ENCODE measurements around the gene CDC16.

Gene CDC16

GRCh38 chr13:114204894-114205293, 29.8 kb upstream of the CDC16 start:
- H3K9me3 ChIP-seq (ENCODE audit: control insufficient read depth, insufficient read depth, low read depth, low read length) = peaks cover 31% of the 10 kb centered on the region
- no peak overlapping the region for H3K27ac ChIP-seq (ENCODE audit: low read depth, low read length)
- H3K27me3 ChIP-seq (ENCODE audit: control insufficient read depth, insufficient read depth, low read length) = peaks cover 5% of the 10 kb centered on the region; the same call in 1 of the 2 replicates
- no peaks in the 10 kb centered on the region for H3K36me3 ChIP-seq (ENCODE audit: control insufficient read depth, insufficient read depth, low read length)
- peaks cover 4% of the 10 kb centered on the region; the same call in 1 of the 2 replicates for H3K4me1 ChIP-seq (ENCODE audit: control insufficient read depth, insufficient read depth, low read length)
- no peak overlapping the region for H3K9ac ChIP-seq (ENCODE audit: low read length)
- no peak overlapping the region for H3K4me3 ChIP-seq (ENCODE audit: low read depth, low read length)

GRCh38 chr13:114208134-114208533, 26.6 kb upstream of the CDC16 start:
- no peak overlapping the region for H3K9ac ChIP-seq (ENCODE audit: low read length)
- H3K4me3 ChIP-seq (ENCODE audit: low read depth, low read length) = no peak overlapping the region
- no peak overlapping the region for H3K27ac ChIP-seq (ENCODE audit: low read depth, low read length)
- 0 out of 2 replicates have a peak, but pooled peaks cover 4% of the 10 kb centered on the region for H3K4me1 ChIP-seq (ENCODE audit: control insufficient read depth, insufficient read depth, low read length)
- peaks cover 27% of the 10 kb centered on the region for H3K9me3 ChIP-seq (ENCODE audit: control insufficient read depth, insufficient read depth, low read depth, low read length)
- no peaks in the 10 kb centered on the region for H3K36me3 ChIP-seq (ENCODE audit: control insufficient read depth, insufficient read depth, low read length)
- H3K27me3 ChIP-seq (ENCODE audit: control insufficient read depth, insufficient read depth, low read length) = no peaks in the 10 kb centered on the region

GRCh38 chr13:114211446-114212157, 23.1 kb upstream of the CDC16 start:
- H3K4me3 ChIP-seq (ENCODE audit: low read depth, low read length) = no peak overlapping the region
- peaks cover 24% of the 10 kb centered on the region for H3K9me3 ChIP-seq (ENCODE audit: control insufficient read depth, insufficient read depth, low read depth, low read length)
- H3K4me1 ChIP-seq (ENCODE audit: control insufficient read depth, insufficient read depth, low read length) = 0 out of 2 replicates have a peak, but pooled peaks cover 4% of the 10 kb centered on the region
- H3K9ac ChIP-seq (ENCODE audit: low read length) = no peak overlapping the region
- no peaks in the 10 kb centered on the region for H3K36me3 ChIP-seq (ENCODE audit: control insufficient read depth, insufficient read depth, low read length)
- H3K27me3 ChIP-seq (ENCODE audit: control insufficient read depth, insufficient read depth, low read length) = no peaks in the 10 kb centered on the region
- no peak overlapping the region for H3K27ac ChIP-seq (ENCODE audit: low read depth, low read length)

- H3K9ac ChIP-seq (ENCODE audit: low read length) = no peak overlapping the region
These were observed 22.6 kb upstream of the CDC16 start for GRCh38 chr13:114212158-114212495.

GRCh38 chr13:114213980-114214379, 20.7 kb upstream of the CDC16 start:
- Histone ChIP-seq H3K9ac (ENCODE audit: low read length) (no peak overlapping the region), H3K27ac (ENCODE audit: low read depth, low read length) (no peak overlapping the region), H3K4me3 (ENCODE audit: low read depth, low read length) (no peak overlapping the region), H3K36me3 (ENCODE audit: control insufficient read depth, insufficient read depth, low read length) (no peaks in the 10 kb centered on the region), H3K9me3 (ENCODE audit: control insufficient read depth, insufficient read depth, low read depth, low read length) (peaks cover 5% of the 10 kb centered on the region; the same call in 1 of the 2 replicates), H3K27me3 (ENCODE audit: control insufficient read depth, insufficient read depth, low read length) (no peaks in the 10 kb centered on the region), H3K4me1 (ENCODE audit: control insufficient read depth, insufficient read depth, low read length) (0 out of 2 replicates have a peak, but pooled peaks cover 4% of the 10 kb centered on the region)

More at GRCh38 chr13:114212158-114212495, 22.6 kb upstream of the CDC16 start:
- no peak overlapping the region for H3K4me3 ChIP-seq (ENCODE audit: low read depth, low read length)
- H3K9me3 ChIP-seq (ENCODE audit: control insufficient read depth, insufficient read depth, low read depth, low read length) = peaks cover 19% of the 10 kb centered on the region
- H3K27ac ChIP-seq (ENCODE audit: low read depth, low read length) = no peak overlapping the region
- 0 out of 2 replicates have a peak, but pooled peaks cover 4% of the 10 kb centered on the region for H3K4me1 ChIP-seq (ENCODE audit: control insufficient read depth, insufficient read depth, low read length)
- no peaks in the 10 kb centered on the region for H3K36me3 ChIP-seq (ENCODE audit: control insufficient read depth, insufficient read depth, low read length)
- H3K27me3 ChIP-seq (ENCODE audit: control insufficient read depth, insufficient read depth, low read length) = no peaks in the 10 kb centered on the region

GRCh38 chr13:114219392-114219791, 15.3 kb upstream of the CDC16 start:
- H3K27ac ChIP-seq (ENCODE audit: low read depth, low read length) = no peak overlapping the region
- H3K4me1 ChIP-seq (ENCODE audit: control insufficient read depth, insufficient read depth, low read length) = no peaks in the 10 kb centered on the region
- H3K36me3 ChIP-seq (ENCODE audit: control insufficient read depth, insufficient read depth, low read length) = no peaks in the 10 kb centered on the region
- H3K4me3 ChIP-seq (ENCODE audit: low read depth, low read length) = no peak overlapping the region
- no peaks in the 10 kb centered on the region for H3K9me3 ChIP-seq (ENCODE audit: control insufficient read depth, insufficient read depth, low read depth, low read length)
- H3K9ac ChIP-seq (ENCODE audit: low read length) = no peak overlapping the region
- no peaks in the 10 kb centered on the region for H3K27me3 ChIP-seq (ENCODE audit: control insufficient read depth, insufficient read depth, low read length)

- Histone ChIP-seq H3K9ac (ENCODE audit: low read length) (no peak overlapping the region), H3K27ac (ENCODE audit: low read depth, low read length) (no peak overlapping the region)
These were observed 12.2 kb upstream of the CDC16 start for GRCh38 chr13:114222461-114222968.

GRCh38 chr13:114224201-114224600, 10.5 kb upstream of the CDC16 start:
- Histone ChIP-seq H3K4me3 (ENCODE audit: low read depth, low read length) (no peak overlapping the region), H3K9ac (ENCODE audit: low read length) (no peak overlapping the region), H3K27ac (ENCODE audit: low read depth, low read length) (no peak overlapping the region), H3K4me1 (ENCODE audit: control insufficient read depth, insufficient read depth, low read length) (peaks cover 30% of the 10 kb centered on the region), H3K9me3 (ENCODE audit: control insufficient read depth, insufficient read depth, low read depth, low read length) (no peaks in the 10 kb centered on the region), H3K27me3 (ENCODE audit: control insufficient read depth, insufficient read depth, low read length) (no peaks in the 10 kb centered on the region), H3K36me3 (ENCODE audit: control insufficient read depth, insufficient read depth, low read length) (no peaks in the 10 kb centered on the region)

More at GRCh38 chr13:114222461-114222968, 12.2 kb upstream of the CDC16 start:
- Histone ChIP-seq H3K27me3 (ENCODE audit: control insufficient read depth, insufficient read depth, low read length) (no peaks in the 10 kb centered on the region), H3K9me3 (ENCODE audit: control insufficient read depth, insufficient read depth, low read depth, low read length) (no peaks in the 10 kb centered on the region), H3K36me3 (ENCODE audit: control insufficient read depth, insufficient read depth, low read length) (no peaks in the 10 kb centered on the region), H3K4me1 (ENCODE audit: control insufficient read depth, insufficient read depth, low read length) (peaks cover 13% of the 10 kb centered on the region; the same call in 1 of the 2 replicates), H3K4me3 (ENCODE audit: low read depth, low read length) (no peak overlapping the region)

GRCh38 chr13:114225610-114226009, 9.1 kb upstream of the CDC16 start:
- H3K36me3 ChIP-seq (ENCODE audit: control insufficient read depth, insufficient read depth, low read length) = no peaks in the 10 kb centered on the region

GRCh38 chr13:114226088-114226487, 8.6 kb upstream of the CDC16 start:
- no peak overlapping the region for H3K4me3 ChIP-seq (ENCODE audit: low read depth, low read length)
- no peaks in the 10 kb centered on the region for H3K9me3 ChIP-seq (ENCODE audit: control insufficient read depth, insufficient read depth, low read depth, low read length)
- H3K9ac ChIP-seq (ENCODE audit: low read length) = no peak overlapping the region
- no peaks in the 10 kb centered on the region for H3K36me3 ChIP-seq (ENCODE audit: control insufficient read depth, insufficient read depth, low read length)
- no peaks in the 10 kb centered on the region for H3K27me3 ChIP-seq (ENCODE audit: control insufficient read depth, insufficient read depth, low read length)
- no peak overlapping the region for H3K27ac ChIP-seq (ENCODE audit: low read depth, low read length)
- H3K4me1 ChIP-seq (ENCODE audit: control insufficient read depth, insufficient read depth, low read length) = peaks cover 48% of the 10 kb centered on the region

More at GRCh38 chr13:114225610-114226009, 9.1 kb upstream of the CDC16 start:
- no peaks in the 10 kb centered on the region for H3K9me3 ChIP-seq (ENCODE audit: control insufficient read depth, insufficient read depth, low read depth, low read length)
- no peak overlapping the region for H3K9ac ChIP-seq (ENCODE audit: low read length)
- H3K4me3 ChIP-seq (ENCODE audit: low read depth, low read length) = no peak overlapping the region
- no peaks in the 10 kb centered on the region for H3K27me3 ChIP-seq (ENCODE audit: control insufficient read depth, insufficient read depth, low read length)
- no peak overlapping the region for H3K27ac ChIP-seq (ENCODE audit: low read depth, low read length)
- H3K4me1 ChIP-seq (ENCODE audit: control insufficient read depth, insufficient read depth, low read length) = peaks cover 44% of the 10 kb centered on the region

- H3K36me3 ChIP-seq (ENCODE audit: control insufficient read depth, insufficient read depth, low read length) = no peaks in the 10 kb centered on the region
- H3K27me3 ChIP-seq (ENCODE audit: control insufficient read depth, insufficient read depth, low read length) = no peaks in the 10 kb centered on the region
- H3K4me3 ChIP-seq (ENCODE audit: low read depth, low read length) = no peak overlapping the region
- H3K9me3 ChIP-seq (ENCODE audit: control insufficient read depth, insufficient read depth, low read depth, low read length) = no peaks in the 10 kb centered on the region
- H3K9ac ChIP-seq (ENCODE audit: low read length) = no peak overlapping the region
- H3K4me1 ChIP-seq (ENCODE audit: control insufficient read depth, insufficient read depth, low read length) = peaks cover 52% of the 10 kb centered on the region
- H3K27ac ChIP-seq (ENCODE audit: low read depth, low read length) = no peak overlapping the region
These were observed 7.9 kb upstream of the CDC16 start for GRCh38 chr13:114226699-114227323.
